Stomach smooth muscle (tissue), 2 donors: ENCODE results near the gene EVA1A.

Experiments
- H3K27ac ChIP-seq: one replicate; pipeline ENCODE4 v1.7.0; 2013; ENCODE audit warnings: mild to moderate bottlenecking, low read length, inconsistent platforms
- H3K27me3 ChIP-seq, 2 donors: one replicate each; pipeline ENCODE4 v1.7.0; 2013; ENCODE audit warnings: low read length in 2 of 2; ENCODE audit not compliant: insufficient read depth in 2 of 2, control insufficient read depth in 1 of 2
- H3K36me3 ChIP-seq, 2 donors: one replicate each; pipeline ENCODE4 v1.7.0; 2013; ENCODE audit warnings: low read length in 2 of 2; ENCODE audit not compliant: control insufficient read depth in 2 of 2, insufficient read depth in 2 of 2
- H3K4me1 ChIP-seq: one replicate; pipeline ENCODE4 v1.7.0; 2013; ENCODE audit warnings: low read length; ENCODE audit not compliant: control insufficient read depth, insufficient read depth
- H3K4me3 ChIP-seq, 2 donors: one replicate each; pipeline ENCODE4 v1.7.0; 2013; ENCODE audit warnings: low read length in 2 of 2
- H3K9ac ChIP-seq, 2 donors: one replicate each; pipeline ENCODE4 v1.7.0; 2013; ENCODE audit warnings: low read length in 2 of 2, mild to moderate bottlenecking in 1 of 2
- H3K9me3 ChIP-seq, 2 donors: one replicate each; pipeline ENCODE4 v1.7.0; 2013; ENCODE audit warnings: low read length in 2 of 2; ENCODE audit not compliant: control insufficient read depth in 2 of 2
- donor health status: healthy.
- donor health status: Pancreatic carcinoma.

The EVA1A gene

GRCh38 chr2:75515584-75516368, 45.0 kb downstream of the EVA1A start:
- no peaks in the 10 kb centered on the region for H3K36me3 ChIP-seq
- H3K4me3 ChIP-seq = no peak overlapping the region
- H3K9me3 ChIP-seq = peaks cover 0 to 10% of the 10 kb centered on the region in 2 donors
- H3K27ac ChIP-seq = no peak overlapping the region
- peaks cover 0 to 2% of the 10 kb centered on the region in 2 donors for H3K27me3 ChIP-seq
- H3K9ac ChIP-seq = no peak overlapping the region
- no peaks in the 10 kb centered on the region for H3K4me1 ChIP-seq

- H3K27me3 ChIP-seq = no peaks in the 10 kb centered on the region
- H3K27ac ChIP-seq = no peak overlapping the region
- H3K36me3 ChIP-seq = no peaks in the 10 kb centered on the region
Observed at GRCh38 chr2:75513616-75514170, 47.0 kb downstream of the EVA1A start.

GRCh38 chr2:75512455-75513212, 48.1 kb downstream of the EVA1A start:
- no peak overlapping the region for H3K27ac ChIP-seq
- no peaks in the 10 kb centered on the region for H3K36me3 ChIP-seq
- peaks cover 0 to 10% of the 10 kb centered on the region in 2 donors for H3K9me3 ChIP-seq
- no peak overlapping the region for H3K9ac ChIP-seq
- no peaks in the 10 kb centered on the region for H3K4me1 ChIP-seq
- no peak overlapping the region for H3K4me3 ChIP-seq
- H3K27me3 ChIP-seq = no peaks in the 10 kb centered on the region

More at GRCh38 chr2:75513616-75514170, 47.0 kb downstream of the EVA1A start:
- Histone ChIP-seq H3K4me3 (no peak overlapping the region), H3K9me3 (peaks cover 0 to 10% of the 10 kb centered on the region in 2 donors), H3K4me1 (no peaks in the 10 kb centered on the region), H3K9ac (no peak overlapping the region)

- no peak overlapping the region for H3K27ac ChIP-seq
- H3K9ac ChIP-seq = no peak overlapping the region
Observed at GRCh38 chr2:75506101-75506697, 54.5 kb downstream of the EVA1A start.

GRCh38 chr2:75505012-75505411, 55.7 kb downstream of the EVA1A start:
- Histone ChIP-seq H3K4me1 (no peaks in the 10 kb centered on the region), H3K9me3 (no peaks in the 10 kb centered on the region), H3K27me3 (no peaks in the 10 kb centered on the region), H3K9ac (no peak overlapping the region), H3K36me3 (no peaks in the 10 kb centered on the region), H3K4me3 (no peak overlapping the region), H3K27ac (no peak overlapping the region)

More at GRCh38 chr2:75506101-75506697, 54.5 kb downstream of the EVA1A start:
- Histone ChIP-seq H3K9me3 (no peaks in the 10 kb centered on the region), H3K27me3 (no peaks in the 10 kb centered on the region), H3K4me3 (no peak overlapping the region), H3K4me1 (no peaks in the 10 kb centered on the region), H3K36me3 (no peaks in the 10 kb centered on the region)

- no peak overlapping the region for H3K9ac ChIP-seq
- no peaks in the 10 kb centered on the region for H3K9me3 ChIP-seq
- H3K27ac ChIP-seq = no peak overlapping the region
- no peaks in the 10 kb centered on the region for H3K4me1 ChIP-seq
- H3K36me3 ChIP-seq = no peaks in the 10 kb centered on the region
- H3K4me3 ChIP-seq = no peak overlapping the region
- H3K27me3 ChIP-seq = no peaks in the 10 kb centered on the region
Observed at GRCh38 chr2:75503048-75503607, 57.6 kb downstream of the EVA1A start.

GRCh38 chr2:75500633-75501032, 60.1 kb downstream of the EVA1A start:
- Histone ChIP-seq H3K4me3 (no peak overlapping the region), H3K4me1 (no peaks in the 10 kb centered on the region), H3K9ac (no peak overlapping the region), H3K27ac (no peak overlapping the region), H3K9me3 (no peaks in the 10 kb centered on the region), H3K27me3 (no peaks in the 10 kb centered on the region), H3K36me3 (no peaks in the 10 kb centered on the region)

- Histone ChIP-seq H3K9ac (no peak overlapping the region), H3K9me3 (no peaks in the 10 kb centered on the region), H3K27ac (no peak overlapping the region), H3K4me1 (no peaks in the 10 kb centered on the region), H3K27me3 (no peaks in the 10 kb centered on the region), H3K36me3 (no peaks in the 10 kb centered on the region), H3K4me3 (no peak overlapping the region)
Observed at GRCh38 chr2:75499534-75499933, 61.2 kb downstream of the EVA1A start.

- Histone ChIP-seq H3K36me3 (no peaks in the 10 kb centered on the region), H3K4me3 (no peak overlapping the region), H3K4me1 (no peaks in the 10 kb centered on the region), H3K9me3 (no peaks in the 10 kb centered on the region), H3K27me3 (no peaks in the 10 kb centered on the region), H3K27ac (no peak overlapping the region), H3K9ac (no peak overlapping the region)
Observed at GRCh38 chr2:75498907-75499306, 61.8 kb downstream of the EVA1A start.

GRCh38 chr2:75497256-75497655, 63.5 kb downstream of the EVA1A start:
- Histone ChIP-seq H3K9me3 (no peaks in the 10 kb centered on the region), H3K4me1 (no peaks in the 10 kb centered on the region), H3K4me3 (no peak overlapping the region)

More at GRCh38 chr2:75497256-75497655, 63.5 kb downstream of the EVA1A start:
- H3K27me3 ChIP-seq = no peaks in the 10 kb centered on the region
- no peak overlapping the region for H3K27ac ChIP-seq
- H3K36me3 ChIP-seq = no peaks in the 10 kb centered on the region
- H3K9ac ChIP-seq = no peak overlapping the region
